ENCODE results near the gene MORN1. TPM values are rescaled to one million over a fixed set of nuclear protein-coding genes. Genes with fewer than 3 reads are reported as not detected.

Gene MORN1
- total and polyA plus RNA-seq, 2 of the 8 experiments (the other 6 are each of a cell fraction or from before 2014, with no cell fraction given), result 5.0 to 9.1 TPM

GRCh38 chr1:2340918-2341254 is 50.5 kb downstream of the MORN1 start:
- no peak overlapping the region for H3K14ac ChIP-seq (ENCODE audit: insufficient read length)
- 94% methylated on average over 13 of the region's 14 CpGs; no CpG with 5 or more reads in 1 of the 2 experiments for WGBS, 2 experiments (ENCODE audit: extremely low coverage in 1 of 2, insufficient coverage in 1 of 2, insufficient read length in 1 of 2, insufficient replicate concordance in 2 of 2, low coverage in 1 of 2, low lambda C conversion rate in 2 of 2, missing lambda C conversion rate in 1 of 2)
- H2BK120ac ChIP-seq (replicated peaks; ENCODE audit: low read depth, low read length), result no peak overlapping the region
- no peaks in the 10 kb centered on the region for H3K27me3 ChIP-seq (replicated peaks in 1 of 4; ENCODE audit: control insufficient read depth in 3 of 4, extremely low read depth in 1 of 4, insufficient read depth in 3 of 4, low read length in 3 of 4)
- no peak overlapping the region for H2BK20ac ChIP-seq (ENCODE audit: low read length)
- no peak overlapping the region for H2BK5ac ChIP-seq (ENCODE audit: low read depth, low read length)
- H4K8ac ChIP-seq (ENCODE audit: extremely low read depth, insufficient read depth, low read length), result no peak overlapping the region
- no peak overlapping the region for H2AFZ ChIP-seq (ENCODE audit: low read length)
- no peaks in the 10 kb centered on the region for H3K4me1 ChIP-seq (replicated peaks in 1 of 4; ENCODE audit: control insufficient read depth in 3 of 4, insufficient read depth in 4 of 4, low read length in 3 of 4)
- no peak for FAIRE-seq
- no peaks in the 10 kb centered on the region for H3K36me3 ChIP-seq (ENCODE audit: control insufficient read depth in 2 of 4, insufficient read depth in 4 of 4, low read length in 3 of 4)
- POLR2A ChIA-PET (ENCODE audit: partially characterized antibody), result no interaction called here
- H2AK5ac ChIP-seq (ENCODE audit: low read depth, low read length), result no peak overlapping the region
- TF ChIP-seq GABPA (IDR thresholded peaks at IDR 0.05; ENCODE audit: borderline replicate concordance, insufficient read depth, low read length) (no peak), MAX (IDR thresholded peaks at IDR 0.05) (no peak), ATF2 (IDR thresholded peaks at IDR 0.05; ENCODE audit: low read length) (no peak), FOSL1 (IDR thresholded peaks at IDR 0.05; ENCODE audit: insufficient read depth, low read depth, low read length) (no peak), SIX5 (IDR thresholded peaks at IDR 0.05; ENCODE audit: low read depth, low read length) (no peak), TCF12 (IDR thresholded peaks at IDR 0.05; ENCODE audit: low read depth, low read length) (no peak), EZH2 (IDR thresholded peaks at IDR 0.05; ENCODE audit: low read depth, low read length, severe bottlenecking) (no peak), TAF7 (optimal IDR thresholded peaks at IDR 0.05; ENCODE audit: borderline replicate concordance, low read depth, low read length) (no peak), MAFK (IDR thresholded peaks at IDR 0.05; ENCODE audit: low read depth, low read length) (no peak), SIN3A (conservative IDR thresholded peaks at IDR 0.05 in 1 of 2, IDR thresholded peaks at IDR 0.05 in 1 of 2; ENCODE audit: low read depth in 1 of 2, low read length in 2 of 2) (no peak)
- H4K20me1 ChIP-seq (replicated peaks in 1 of 2; ENCODE audit: control insufficient read depth in 1 of 2, insufficient read depth in 2 of 2, low read length in 2 of 2), result peaks cover 0 to 3% of the 10 kb centered on the region in 2 experiments
- no peak overlapping the region for H3K4me3 ChIP-seq (ENCODE audit: extremely low read depth in 1 of 4, insufficient read depth in 2 of 4, low read depth in 3 of 4, low read length in 4 of 4)
- H3K18ac ChIP-seq (ENCODE audit: extremely low read depth, low read length), result no peak overlapping the region
- H3K23ac ChIP-seq (ENCODE audit: insufficient read length), result no peak overlapping the region
- no peak overlapping the region for H4K91ac ChIP-seq (replicated peaks; ENCODE audit: insufficient read length, low read length)
- H3K9me3 ChIP-seq (ENCODE audit: insufficient read depth in 2 of 2, low read depth in 1 of 2, low read length in 1 of 2), result no peaks in the 10 kb centered on the region
- no peak for DNase-seq (ENCODE audit: low read depth in 1 of 2, low spot score in 2 of 2)
- no peak overlapping the region for H2BK12ac ChIP-seq (ENCODE audit: low read depth, low read length)
- no peaks in the 10 kb centered on the region for H3K79me1 ChIP-seq (ENCODE audit: low read depth, low read length)
- H3K4ac ChIP-seq (replicated peaks; ENCODE audit: insufficient read length, low read depth, low read length), result no peak overlapping the region
- no peaks in the 10 kb centered on the region for H3K23me2 ChIP-seq (ENCODE audit: low read depth, low read length)
- H3K9ac ChIP-seq (replicated peaks in 1 of 4; ENCODE audit: extremely low read depth in 1 of 4, low read depth in 3 of 4, low read length in 3 of 4), result no peak overlapping the region
- no peaks in the 10 kb centered on the region for H3K79me2 ChIP-seq (ENCODE audit: control insufficient read depth in 1 of 2, insufficient read depth in 2 of 2, low read length in 2 of 2)
- H3K4me2 ChIP-seq (ENCODE audit: insufficient read depth in 1 of 2, low read depth in 2 of 2, low read length in 2 of 2), result no peak overlapping the region
- H3K27ac ChIP-seq (ENCODE audit: low read depth, low read length), result no peak overlapping the region
- H3K56ac ChIP-seq (replicated peaks; ENCODE audit: insufficient read length, low read depth, low read length), result no peak overlapping the region
- CTCF ChIA-PET (ENCODE audit: partially characterized antibody), result interaction anchor here (1.5 kb wide), 2 partner anchors 41 to 146 kb away, joined by 3 to 4 read pairs; no protein-coding TSS in a partner anchor
- no peak overlapping the region for H4K5ac ChIP-seq (ENCODE audit: insufficient read length, low read depth, low read length)
- H2BK15ac ChIP-seq (ENCODE audit: low read length), result no peak overlapping the region

All from H1 (cell line).